CD4-positive, alpha-beta T cell treated with Interleukin-10 for 1 hour (primary cell): ENCODE data around the gene KLHL17.
"Not testable (repeated sequence)": the region's sequence is repeated elsewhere in the genome, so short reads cannot be mapped to it uniquely, and the experiment has no call there.

Experiments used
- DNase-seq: peaks from one replicate; pipeline ENCODE4 v3.0.0-alpha.2; 2020

Gene KLHL17

DNA sequence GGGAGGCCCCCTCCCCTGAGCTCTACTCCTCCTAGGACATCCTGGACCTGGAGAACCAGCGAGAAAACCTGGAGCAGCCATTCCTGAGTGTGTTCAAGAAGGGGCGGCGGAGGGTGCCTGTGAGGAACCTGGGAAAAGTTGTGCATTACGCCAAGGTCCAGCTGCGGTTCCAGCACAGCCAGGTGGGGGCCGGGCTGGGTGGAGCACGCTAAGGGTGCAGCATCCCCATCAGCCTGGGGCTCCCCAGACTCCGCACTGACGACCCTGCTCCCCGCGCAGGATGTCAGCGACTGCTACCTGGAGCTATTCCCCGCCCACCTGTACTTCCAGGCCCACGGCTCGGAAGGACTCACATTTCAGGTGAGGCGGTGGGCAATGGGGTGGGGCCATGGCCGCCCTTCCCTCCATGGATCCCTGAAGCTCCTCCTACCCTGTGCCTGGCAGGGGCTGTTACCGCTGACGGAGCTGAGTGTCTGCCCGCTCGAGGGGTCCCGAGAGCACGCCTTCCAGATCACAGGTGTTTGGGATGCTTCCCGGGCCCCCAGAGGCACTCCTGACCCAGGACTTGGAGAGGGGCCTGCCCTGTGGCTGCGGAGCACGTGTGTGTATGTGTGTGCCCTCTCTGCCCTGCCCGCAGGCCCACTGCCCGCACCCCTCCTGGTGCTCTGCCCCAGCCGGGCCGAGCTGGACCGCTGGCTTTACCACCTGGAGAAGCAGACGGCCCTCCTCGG lies 10.0 kb downstream of the KLHL17 start:
- DNase-seq, result no peak

DNA sequence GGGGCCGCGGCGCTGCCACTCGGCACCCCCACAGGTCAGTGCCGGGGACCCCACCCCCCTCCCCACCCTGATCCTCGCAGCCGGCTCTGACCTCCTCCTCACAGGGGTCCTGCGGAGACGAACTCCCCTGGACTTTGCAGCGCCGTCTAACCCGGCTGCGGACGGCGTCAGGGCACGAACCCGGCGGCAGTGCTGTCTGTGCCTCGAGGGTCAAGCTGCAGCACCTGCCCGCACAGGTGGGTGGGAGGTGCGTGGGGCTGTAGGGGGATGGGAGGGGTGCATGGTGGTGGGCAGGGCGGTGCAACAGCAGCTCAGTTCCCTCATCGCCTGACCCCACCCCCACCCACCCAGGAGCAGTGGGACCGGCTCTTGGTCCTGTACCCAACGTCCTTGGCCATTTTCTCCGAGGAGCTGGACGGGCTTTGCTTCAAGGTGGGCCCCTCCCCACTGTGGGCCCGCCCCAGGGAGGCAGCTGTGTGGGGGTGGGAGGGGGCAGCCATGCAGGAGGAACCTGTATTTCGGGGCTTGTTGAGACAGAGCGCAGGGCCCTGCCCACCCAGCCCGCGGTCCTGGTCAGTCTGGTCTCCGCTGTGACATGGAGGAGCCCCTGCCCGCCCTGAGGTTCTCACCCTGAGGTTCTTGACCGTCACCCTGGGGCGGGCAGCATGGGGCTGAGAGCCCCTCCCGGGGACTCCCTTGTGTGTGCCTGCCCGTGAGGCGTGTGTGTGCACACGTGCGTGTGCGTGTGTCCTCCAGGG lies 10.8 kb downstream of the KLHL17 start:
- DNase-seq, result no peak

DNA sequence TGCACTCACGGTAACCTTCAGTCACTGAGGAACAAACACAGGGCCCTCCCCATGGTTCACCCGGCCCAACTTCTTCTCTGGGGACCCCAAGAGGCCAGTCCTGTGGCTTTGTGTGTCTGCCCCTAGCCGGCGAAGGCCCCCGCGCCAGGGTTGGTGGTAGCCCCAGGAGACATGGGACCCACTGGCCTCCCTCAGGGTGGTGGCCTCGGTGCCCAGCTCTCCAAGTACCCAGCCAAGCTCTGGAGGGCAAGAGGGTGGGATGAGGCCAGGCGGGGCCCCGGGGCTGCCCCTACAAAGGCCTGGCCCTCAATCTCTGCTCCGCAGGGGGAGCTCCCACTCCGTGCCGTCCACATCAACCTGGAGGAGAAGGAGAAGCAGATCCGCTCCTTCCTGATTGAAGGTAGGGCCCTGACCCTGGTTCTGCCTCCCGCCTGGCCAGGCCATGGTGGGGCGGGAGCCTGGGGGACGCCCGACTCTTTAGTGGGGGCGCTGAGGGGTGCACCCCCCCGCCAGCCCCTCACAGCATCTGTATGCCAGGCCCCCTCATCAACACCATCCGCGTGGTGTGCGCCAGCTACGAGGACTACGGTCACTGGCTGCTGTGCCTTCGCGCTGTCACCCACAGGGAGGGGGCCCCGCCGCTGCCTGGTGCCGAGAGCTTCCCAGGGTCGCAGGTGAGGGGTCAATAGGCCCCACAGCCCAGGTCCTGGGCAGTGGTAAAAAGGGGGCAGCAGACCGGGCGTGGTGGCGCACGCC lies 11.5 kb downstream of the KLHL17 start:
- no peak for DNase-seq

DNA sequence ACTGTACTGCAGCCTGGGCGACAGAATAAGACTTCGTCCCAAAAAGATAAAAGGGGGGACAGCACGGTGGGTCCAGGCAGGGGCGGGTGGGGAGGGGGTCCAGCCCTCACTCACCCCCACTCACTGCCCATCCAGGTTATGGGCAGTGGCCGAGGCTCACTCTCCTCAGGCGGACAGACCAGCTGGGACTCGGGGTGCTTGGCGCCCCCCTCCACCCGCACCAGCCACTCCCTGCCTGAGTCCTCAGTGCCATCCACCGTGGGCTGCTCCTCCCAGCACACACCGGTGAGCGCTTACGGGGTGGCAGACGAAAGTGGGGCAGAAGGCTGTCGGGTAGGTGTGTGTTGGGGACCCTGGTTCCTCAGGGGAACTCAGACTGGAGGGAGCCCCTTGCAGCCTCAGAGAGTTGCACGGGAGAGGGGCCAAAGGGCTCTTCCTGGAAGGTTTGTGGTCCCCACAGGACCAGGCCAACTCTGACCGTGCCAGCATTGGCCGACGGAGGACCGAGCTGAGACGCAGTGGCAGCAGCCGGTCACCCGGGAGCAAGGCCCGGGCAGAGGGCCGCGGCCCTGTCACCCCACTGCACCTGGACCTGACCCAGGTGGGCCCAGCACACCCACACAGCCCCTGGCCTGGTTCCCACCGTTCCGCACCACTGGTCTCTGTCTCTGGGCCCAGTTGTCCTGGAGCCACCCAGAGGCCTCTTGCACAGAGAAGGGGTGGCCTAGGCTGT lies 12.5 kb downstream of the KLHL17 start:
- no peak for DNase-seq

DNA sequence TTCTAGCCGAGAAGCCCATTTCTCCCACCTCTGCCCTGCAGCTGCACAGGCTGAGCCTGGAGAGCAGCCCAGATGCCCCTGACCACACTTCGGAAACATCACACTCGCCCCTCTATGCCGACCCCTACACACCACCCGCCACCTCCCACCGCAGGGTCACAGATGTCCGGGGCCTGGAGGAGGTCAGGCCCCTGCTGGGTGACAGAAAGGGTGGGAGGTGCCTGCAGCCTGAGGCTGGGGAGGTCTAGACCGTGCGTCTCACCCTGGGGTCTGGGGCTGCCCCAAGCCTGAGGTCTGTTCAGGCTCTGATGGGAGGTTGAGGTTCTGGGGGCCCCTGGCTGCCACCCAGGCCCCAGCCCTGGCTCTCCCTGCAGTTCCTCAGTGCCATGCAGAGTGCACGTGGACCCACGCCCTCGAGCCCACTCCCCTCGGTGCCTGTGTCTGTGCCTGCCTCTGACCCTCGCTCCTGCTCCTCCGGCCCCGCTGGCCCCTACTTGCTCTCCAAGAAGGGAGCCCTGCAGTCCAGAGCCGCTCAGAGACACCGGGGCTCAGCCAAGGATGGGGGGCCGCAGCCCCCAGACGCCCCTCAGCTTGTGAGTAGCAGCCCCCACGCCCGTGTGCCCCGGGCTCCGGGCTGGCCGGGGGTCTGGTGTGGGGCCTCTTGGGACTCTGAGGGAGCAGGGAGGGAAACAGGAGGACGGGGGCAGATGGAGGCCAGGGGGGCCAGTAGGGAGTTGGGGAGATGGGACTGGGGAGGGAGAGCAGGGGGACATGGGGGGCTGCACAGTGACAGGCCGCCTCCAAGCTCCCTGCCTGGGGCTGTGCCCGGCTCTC lies 13.3 kb downstream of the KLHL17 start:
- no peak for DNase-seq

DNA sequence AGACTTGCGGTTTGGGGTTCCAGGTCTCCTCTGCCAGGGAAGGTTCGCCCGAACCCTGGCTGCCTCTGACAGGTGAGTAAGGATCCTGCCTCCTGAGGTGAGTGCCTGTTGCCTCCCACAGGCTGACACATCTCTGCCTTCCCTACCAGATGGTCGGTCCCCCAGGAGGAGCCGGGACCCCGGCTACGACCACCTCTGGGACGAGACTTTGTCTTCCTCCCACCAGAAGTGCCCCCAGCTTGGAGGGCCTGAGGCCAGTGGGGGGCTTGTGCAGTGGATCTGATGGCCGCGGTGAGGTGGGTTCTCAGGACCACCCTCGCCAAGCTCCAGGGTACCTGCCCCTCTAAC lies 13.9 kb downstream of the KLHL17 start:
- no peak for DNase-seq

DNA sequence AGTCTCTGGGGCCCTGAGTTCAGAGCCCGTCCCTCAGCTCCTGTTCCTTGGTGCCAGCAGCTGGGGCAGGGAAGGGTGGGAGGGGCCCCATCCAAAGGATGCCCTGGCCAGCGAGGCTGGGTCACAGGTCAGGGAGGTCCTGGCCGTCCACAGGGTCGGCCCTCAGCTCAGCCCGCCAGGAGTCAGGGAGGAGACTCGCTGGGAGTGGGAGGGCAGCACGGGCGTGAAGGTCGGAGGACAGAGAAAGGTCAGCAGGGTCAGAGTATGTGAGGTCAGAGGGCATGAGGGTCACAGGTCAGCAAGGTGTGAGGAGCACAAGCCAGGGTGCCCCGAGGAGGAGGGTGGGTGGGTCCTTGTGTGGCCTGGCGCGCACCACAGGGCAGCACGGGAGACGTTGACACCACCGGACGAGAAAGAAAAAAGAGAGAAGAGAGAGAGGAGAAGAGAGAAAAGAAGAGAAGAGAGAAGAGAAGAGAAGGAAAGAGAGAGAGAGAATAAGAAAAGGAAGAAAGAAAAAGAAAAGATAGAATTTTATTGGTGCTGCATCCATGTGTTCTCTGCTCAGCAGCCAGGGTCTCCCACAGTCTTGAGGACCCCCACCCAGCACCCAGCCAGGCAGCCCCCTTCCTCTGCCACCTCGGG lies 14.4 kb downstream of the KLHL17 start:
- DNase-seq, result no peak

DNA sequence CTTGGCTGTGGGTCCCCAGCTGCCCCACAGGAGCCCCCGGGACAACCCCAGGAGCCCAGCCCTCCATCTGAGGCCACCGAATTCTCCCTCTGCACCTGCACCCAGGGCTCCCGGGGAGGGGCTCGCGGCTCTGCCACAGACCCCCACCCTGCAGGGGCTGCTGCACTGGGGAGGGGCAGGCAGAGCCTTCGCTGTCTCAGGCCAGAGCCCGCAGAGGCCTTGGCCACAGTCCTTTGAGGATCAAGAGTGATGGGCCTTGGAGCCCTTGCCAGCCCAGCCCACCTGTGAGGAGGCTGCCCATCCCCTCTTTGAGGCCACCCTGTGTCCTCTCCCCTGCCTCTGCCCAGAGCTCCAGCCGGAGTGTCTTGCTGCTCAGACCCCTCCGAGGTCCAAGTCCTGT lies 15.0 kb downstream of the KLHL17 start:
- no peak for DNase-seq

DNA sequence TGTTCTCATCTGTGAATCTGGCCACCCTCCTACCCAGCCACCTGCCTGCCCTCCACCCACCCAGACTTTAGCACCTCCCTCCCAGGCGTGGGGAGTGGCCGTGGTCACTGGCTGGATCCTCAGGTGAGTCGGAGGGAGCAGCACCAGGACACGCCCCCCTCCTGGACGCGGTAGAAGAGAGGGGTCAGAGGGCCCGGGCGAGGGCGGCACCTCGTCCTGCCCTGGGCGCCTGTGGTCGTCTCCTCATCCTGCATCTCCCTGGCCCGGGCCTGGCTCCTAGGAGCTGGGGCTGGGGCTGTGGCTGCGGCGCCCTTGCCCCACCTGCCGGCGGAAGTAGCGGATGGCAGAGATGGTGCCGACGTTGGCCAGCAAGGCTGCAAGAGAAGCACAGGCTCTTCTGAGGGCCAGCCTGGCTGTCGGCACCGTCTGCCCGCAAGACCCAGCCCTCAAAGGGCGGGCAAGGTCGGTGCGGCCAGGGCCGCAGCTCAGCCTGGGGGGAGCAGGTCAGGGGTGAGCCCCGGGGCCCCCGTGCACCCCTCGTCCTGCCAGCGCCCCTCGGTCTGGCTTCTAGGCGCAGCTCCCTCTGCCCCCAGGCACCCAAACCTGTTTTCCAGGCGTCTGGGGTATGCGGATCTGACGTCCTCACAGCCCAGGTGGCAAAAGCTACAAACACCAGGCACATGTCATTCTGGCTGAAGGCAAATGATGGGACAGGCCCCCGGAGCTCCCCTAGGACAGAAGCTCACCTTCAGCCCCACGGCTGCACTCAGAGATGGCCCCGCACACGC lies 15.7 kb downstream of the KLHL17 start:
- DNase-seq, result peak; percentile 75

DNA sequence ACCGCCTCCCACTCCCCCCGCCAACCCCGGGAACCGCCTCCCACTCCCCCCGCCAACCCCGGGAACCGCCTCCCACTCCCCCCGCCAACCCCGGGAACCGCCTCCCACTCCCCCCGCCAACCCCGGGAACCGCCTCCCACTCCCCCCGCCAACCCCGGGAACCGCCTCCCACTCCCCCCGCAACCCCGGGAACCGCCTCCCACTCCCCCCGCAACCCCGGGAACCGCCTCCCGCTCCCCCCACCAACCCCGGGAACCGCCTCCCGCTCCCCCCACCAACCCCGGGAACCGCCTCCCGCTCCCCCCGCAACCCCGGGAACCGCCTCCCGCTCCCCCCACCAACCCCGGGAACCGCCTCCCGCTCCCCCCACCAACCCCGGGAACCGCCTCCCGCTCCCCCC lies 16.4 kb downstream of the KLHL17 start:
- DNase-seq, result not testable (repeated sequence)

DNA sequence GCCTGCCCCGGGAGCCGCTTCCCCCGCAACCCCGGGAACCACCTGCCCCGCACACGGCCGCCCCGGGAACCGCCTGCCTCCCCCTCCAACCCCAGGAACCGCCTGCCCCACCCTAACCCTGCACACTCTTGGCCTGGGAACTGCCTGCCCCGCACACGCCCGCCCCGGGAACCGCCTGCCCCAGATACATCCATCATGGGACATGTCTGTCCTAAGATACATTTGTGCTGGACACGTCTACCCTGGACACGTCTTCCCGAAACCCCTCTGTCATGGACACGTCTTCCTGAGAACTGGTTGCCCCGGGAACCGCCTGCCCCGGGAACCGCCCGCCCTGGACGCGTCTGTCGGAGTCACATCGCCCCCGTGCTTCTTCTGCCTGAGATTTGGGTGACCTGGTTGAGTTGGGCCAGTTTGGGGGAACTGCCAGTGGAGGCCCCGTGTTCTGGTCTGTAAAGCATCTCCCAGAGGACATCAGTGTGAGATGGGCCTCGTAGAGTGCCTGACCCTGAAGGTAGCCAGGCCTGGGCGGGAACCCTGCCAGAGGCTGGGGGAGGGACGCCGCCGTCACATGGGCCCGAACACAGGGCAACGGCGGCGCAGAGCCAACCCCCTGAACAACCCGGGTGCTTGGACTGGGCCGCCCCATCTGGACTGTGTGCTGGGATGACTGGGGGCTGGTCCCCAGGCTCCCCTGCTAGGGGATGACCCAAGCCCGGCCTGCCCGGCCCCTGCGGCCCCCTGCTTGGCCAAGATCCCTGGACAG lies 17.9 kb downstream of the KLHL17 start:
- no peak for DNase-seq

DNA sequence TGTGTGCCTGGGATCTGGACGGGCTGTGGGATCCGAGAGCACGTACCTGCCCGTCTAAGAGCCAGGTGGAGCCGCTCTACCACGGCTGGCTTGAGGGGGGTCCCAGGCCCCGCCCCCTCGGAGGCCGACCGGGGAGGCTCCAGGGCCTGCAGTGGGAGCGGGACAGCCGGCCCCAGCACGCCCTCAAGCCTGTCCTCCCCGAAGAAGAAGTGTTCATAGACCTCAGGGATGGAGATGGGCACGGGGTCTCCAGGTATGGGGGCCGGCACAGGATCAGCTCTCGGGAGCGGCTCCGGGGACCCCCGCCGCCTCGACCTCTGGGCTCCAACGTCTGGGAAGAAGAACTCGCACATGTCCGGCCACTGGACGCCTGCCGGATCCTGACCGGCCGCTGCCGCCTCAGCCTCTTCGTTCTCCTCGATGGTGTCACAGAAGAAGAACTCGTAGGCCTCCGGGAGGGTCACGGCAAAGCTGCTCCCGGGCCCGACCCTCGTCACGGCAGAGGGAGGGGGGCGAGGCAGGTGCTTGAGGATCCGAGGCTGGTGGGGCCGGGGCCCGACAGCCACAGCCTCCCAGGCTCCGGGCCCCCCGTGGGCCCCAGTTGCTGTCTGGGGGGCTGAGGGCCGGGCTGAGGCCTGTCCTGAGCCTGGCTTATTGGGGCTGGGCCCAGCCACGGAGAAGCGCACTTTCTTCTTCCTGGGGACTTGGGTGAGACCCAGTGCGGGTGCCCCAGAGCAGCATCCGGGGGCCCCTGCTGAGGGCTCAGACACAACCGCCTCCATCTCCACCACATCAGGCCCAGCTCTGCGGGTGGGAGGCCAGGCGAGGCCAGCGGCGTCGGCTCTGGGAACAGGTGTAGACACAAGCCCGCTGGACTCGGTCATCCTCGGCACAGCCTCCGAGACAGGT lies 18.7 kb downstream of the KLHL17 start:
- DNase-seq, result no peak

DNA sequence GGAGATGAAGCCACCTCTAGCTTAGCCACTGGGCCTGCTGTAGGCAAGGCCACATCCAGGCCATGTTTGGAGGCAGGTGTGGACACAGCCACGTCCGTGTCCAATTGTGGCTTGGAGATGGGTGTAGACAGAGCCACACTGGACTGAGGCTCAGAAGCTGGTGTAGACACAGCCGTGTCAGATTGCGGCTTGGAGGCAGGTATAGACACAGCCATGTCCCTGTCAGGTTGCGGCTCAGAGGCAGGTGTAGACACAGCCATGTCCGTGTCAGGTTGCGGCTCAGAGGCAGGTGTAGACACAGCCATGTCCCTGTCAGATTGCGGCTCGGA lies 19.3 kb downstream of the KLHL17 start:
- no peak for DNase-seq

DNA sequence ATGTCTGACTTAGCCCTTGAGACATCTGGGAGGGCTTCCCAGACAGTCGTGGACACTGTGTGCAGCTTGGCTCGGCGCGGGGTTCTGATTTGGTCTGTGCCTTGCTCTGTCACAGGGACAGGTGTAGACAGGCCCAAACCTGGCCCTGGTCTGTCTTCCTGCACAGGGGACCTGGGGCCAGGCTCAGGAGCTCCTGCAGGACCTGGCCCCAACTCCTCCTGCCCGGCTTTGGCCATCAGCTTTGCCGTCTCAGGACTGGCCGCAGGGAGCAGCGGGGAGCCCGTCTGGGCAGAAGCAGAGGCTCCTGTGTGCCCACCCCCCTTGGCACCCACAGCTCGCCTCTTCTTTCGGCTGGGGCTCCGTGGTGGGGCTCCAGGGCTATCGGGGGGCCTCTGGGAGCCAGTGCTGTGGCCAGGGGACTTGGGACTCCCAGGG lies 19.8 kb downstream of the KLHL17 start:
- DNase-seq, result no peak

DNA sequence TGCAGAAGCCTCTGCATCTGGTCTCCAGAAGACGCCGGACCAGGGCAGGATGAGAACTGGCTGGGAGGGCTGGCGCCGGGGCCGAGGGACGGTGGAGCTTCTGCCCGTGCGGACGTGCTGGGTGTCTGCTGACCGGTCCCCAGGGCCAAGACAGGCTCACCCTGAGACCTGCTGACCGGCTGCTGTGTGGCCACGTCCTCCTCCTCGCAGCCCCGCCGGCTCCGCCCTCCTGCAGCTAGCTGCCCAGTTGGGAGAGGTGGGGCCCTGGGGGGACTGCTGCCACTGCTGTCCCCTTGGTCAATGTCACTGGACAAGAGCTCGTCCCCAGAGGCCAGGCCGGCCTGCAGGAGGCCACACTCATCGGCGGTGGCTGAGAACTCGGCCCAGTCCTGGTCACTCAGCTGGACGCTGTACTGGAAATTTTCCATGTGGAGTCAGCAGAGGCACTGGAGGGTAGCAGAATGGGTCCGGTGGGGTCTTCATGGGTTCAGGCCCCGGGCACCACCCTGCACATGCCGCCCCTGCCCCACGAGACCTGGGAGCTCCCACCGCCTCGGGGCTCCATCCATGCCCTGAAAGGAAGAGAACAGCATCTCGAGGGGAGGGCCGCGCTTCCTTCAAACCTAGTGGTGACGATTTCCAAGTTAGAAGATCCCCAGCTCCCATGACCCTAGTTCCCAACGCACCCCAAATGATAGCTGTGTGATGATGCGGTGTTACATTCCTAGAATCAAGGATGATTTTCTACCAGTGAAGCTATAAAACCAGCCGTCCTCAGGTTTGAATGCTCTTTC lies 20.4 kb downstream of the KLHL17 start:
- DNase-seq, result no peak

DNA sequence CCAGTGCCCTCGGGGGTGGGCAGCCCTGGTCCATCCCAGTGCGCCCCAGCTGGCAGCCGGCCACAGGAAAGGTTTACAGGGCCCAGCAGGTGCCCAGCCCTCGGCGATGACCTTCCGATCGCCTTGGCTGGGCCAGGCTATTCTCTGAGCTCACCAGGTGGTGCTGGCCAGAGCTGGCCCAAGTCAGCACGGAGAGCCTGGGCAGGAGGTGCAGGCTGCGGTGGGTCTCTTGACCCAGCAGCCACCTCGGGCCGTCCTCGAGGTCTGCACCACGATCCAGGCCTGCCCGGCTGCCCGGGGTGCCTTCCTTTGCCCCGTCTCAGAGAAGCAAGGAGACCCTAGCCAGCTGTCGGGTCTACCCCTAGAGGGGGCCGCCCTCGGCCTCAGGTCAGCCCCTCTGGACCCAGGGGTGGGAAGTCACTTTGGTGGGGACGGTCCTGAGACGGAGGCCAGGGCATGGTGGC lies 21.1 kb downstream of the KLHL17 start:
- no peak for DNase-seq

DNA sequence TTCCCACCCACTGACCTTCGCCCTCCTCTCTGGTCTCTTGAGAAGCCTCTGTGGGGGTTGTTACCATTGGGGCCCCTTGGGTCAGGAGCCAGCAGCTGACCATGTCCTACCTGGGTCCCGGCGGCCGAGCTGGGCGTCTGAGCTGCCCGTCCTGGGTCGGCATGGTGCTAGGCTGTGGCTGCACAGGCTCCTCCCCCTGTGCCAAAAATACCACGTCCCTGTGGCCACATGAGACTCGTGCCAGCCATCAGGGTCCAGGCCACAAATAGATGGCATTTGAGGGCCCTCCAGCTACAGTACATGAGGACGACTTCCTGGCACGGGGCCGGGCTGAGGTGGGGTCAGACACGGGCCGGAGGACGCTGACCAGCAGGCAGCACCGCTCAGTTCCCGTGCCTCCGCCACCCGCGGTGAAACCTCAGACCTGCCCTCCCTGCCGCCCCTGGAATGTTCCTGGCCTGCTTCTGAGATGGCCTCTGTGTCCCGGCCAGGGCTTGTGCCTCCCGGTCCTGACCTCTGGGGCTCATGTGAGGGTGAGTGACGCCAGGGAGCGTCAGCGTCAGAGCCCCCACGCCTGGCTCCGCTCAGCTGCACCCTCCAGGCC lies 21.7 kb downstream of the KLHL17 start, which contains the start of gene PERM1:
PERM1 (minus strand) TSS at position 139 of the 604 bp plus-strand sequence. CDS start 1,064 bp downstream, outside the sequence.
- no peak for DNase-seq
